Fibroblast of lung (primary cell): Measurements from ENCODE around the gene CCDC197. TPM values are rescaled to one million over a fixed set of nuclear protein-coding genes. Genes with fewer than 3 reads are reported as not detected.

ENCODE experiments used
- DNase-seq, 2 donors: peaks; one replicate each; pipeline versions ENCODE4 v3.0.0 to v3.0.0-alpha.2; 2010; ENCODE audit warnings: low read depth in 2 of 2
- H2AFZ ChIP-seq: 2 replicates; pipeline ENCODE4 v1.5.1; 2012; ENCODE audit warnings: low read length, control low read depth, inconsistent platforms
- H3K27ac ChIP-seq: 2 replicates; pipeline ENCODE4 v1.5.1; 2011; ENCODE audit warnings: low read length, control low read depth; ENCODE audit not compliant: insufficient read depth
- H3K27me3 ChIP-seq: 2 replicates; pipeline ENCODE4 v1.5.1; 2011; ENCODE audit warnings: mild to moderate bottlenecking, low read length; ENCODE audit not compliant: control insufficient read depth, insufficient read depth
- H3K36me3 ChIP-seq: 2 replicates; pipeline ENCODE4 v1.5.1; 2011; ENCODE audit warnings: low read length; ENCODE audit not compliant: control insufficient read depth, insufficient read depth
- H3K4me1 ChIP-seq: 2 replicates; pipeline ENCODE4 v1.5.1; 2011; ENCODE audit warnings: low read length; ENCODE audit not compliant: control insufficient read depth, insufficient read depth; ENCODE audit errors: extremely low read depth
- H3K4me2 ChIP-seq: 2 replicates; pipeline ENCODE4 v1.5.1; 2011; ENCODE audit warnings: low read length, control low read depth; ENCODE audit not compliant: insufficient read depth; ENCODE audit errors: extremely low read depth
- H3K4me3 ChIP-seq, 4 experiments: fragments of 200-600 bp in 1 of 4; sonication (generic) in 1 of 4; replicated peaks in 1 of 4; 2 replicates each; pipeline ENCODE4 v1.5.1; 2011 to 2016; ENCODE audit warnings: low read length in 4 of 4, low read depth in 3 of 4, mild to moderate bottlenecking in 3 of 4, control low read depth in 2 of 4, inconsistent platforms in 1 of 4, mixed read lengths in 1 of 4; ENCODE audit not compliant: insufficient read depth in 1 of 4; ENCODE audit errors: control extremely low read depth in 1 of 4
- H3K79me2 ChIP-seq: 2 replicates; pipeline ENCODE4 v1.5.1; 2012; ENCODE audit warnings: mild to moderate bottlenecking, low read length, inconsistent platforms; ENCODE audit not compliant: control insufficient read depth, insufficient read depth
- H3K9ac ChIP-seq: 2 replicates; pipeline ENCODE4 v1.5.1; 2011; ENCODE audit warnings: mild to moderate bottlenecking, low read length, control low read depth; ENCODE audit not compliant: insufficient read depth
- H3K9me3 ChIP-seq: 2 replicates; pipeline ENCODE4 v1.5.1; 2012; ENCODE audit warnings: low read depth, low read length; ENCODE audit not compliant: control insufficient read depth, insufficient read depth
- H4K20me1 ChIP-seq: 2 replicates; pipeline ENCODE4 v1.5.1; 2011; ENCODE audit warnings: low read length; ENCODE audit not compliant: control insufficient read depth, insufficient read depth; ENCODE audit errors: extremely low read depth
- CTCF ChIP-seq, 2 donors: IDR thresholded peaks in 1 of 2; conservative IDR thresholded peaks in 1 of 2; 1 replicate in 1 of 2; 2 replicates in 1 of 2; pipeline ENCODE4 v1.5.1; 2011 to 2012; ENCODE audit warnings: low read length in 2 of 2, control low read depth in 1 of 2, inconsistent platforms in 1 of 2, low read depth in 1 of 2, mild to moderate bottlenecking in 1 of 2
- EZH2 ChIP-seq: IDR thresholded peaks from 2 replicates; pipeline ENCODE4 v1.5.1; 2012; ENCODE audit warnings: low read length, control low read depth, mild to moderate bottlenecking; ENCODE audit errors: missing control alignments
- polyA plus RNA-seq, 2 donors: library from polyadenylated mRNA; depleted of rRNA in 1 of 2; stranded (reverse) in 1 of 2; unstranded in 1 of 2; fragments of >200 nt; gene quantifications; 2 replicates each; pipeline ENCODE4 v1.2.1, GENCODE V29; 2011 to 2012; ENCODE audit warnings: missing spikeins in 1 of 2
- total RNA-seq: library from RNA; depleted of rRNA; stranded (reverse); fragments of >200 nt; gene quantifications from 2 replicates; pipeline ENCODE4 v1.2.1, GENCODE V29; 2014

CCDC197 gene
- total and polyA plus RNA-seq, 2 donors (not counting 1 experiment from before 2014, with no cell fraction given) = not detected

- no peak overlapping the region for H3K4me3 ChIP-seq
- DNase-seq = peak; percentile 62 to 90
- no peaks in the 10 kb centered on the region for H3K9me3 ChIP-seq
- no peak overlapping the region for H2AFZ ChIP-seq
- H3K4me1 ChIP-seq = no peaks in the 10 kb centered on the region
- no peaks in the 10 kb centered on the region for H3K36me3 ChIP-seq
- no peaks in the 10 kb centered on the region for H3K27me3 ChIP-seq
- H3K4me2 ChIP-seq = no peak overlapping the region
- no peak overlapping the region for H3K9ac ChIP-seq
- H3K79me2 ChIP-seq = no peaks in the 10 kb centered on the region
- H3K27ac ChIP-seq = no peak overlapping the region
- no peak for TF ChIP-seq EZH2
- no peak for TF ChIP-seq CTCF (conservative IDR thresholded peaks at IDR 0.05 in 1 of 2, IDR thresholded peaks at IDR 0.05 in 1 of 2; ENCODE audit: low read depth in 1 of 2, low read length in 2 of 2)
- H4K20me1 ChIP-seq = no peaks in the 10 kb centered on the region
Measured at GRCh38 chr14:93959239-93960107, 37.6 kb upstream of the CCDC197 start.

- H3K79me2 ChIP-seq = no peaks in the 10 kb centered on the region
- no peak overlapping the region for H2AFZ ChIP-seq
- H3K4me3 ChIP-seq = no peak overlapping the region
- H3K36me3 ChIP-seq = no peaks in the 10 kb centered on the region
- H3K4me2 ChIP-seq = no peak overlapping the region
- no peaks in the 10 kb centered on the region for H3K9me3 ChIP-seq
- no peak overlapping the region for H3K9ac ChIP-seq
- TF ChIP-seq CTCF (conservative IDR thresholded peaks at IDR 0.05 in 1 of 2, IDR thresholded peaks at IDR 0.05 in 1 of 2; ENCODE audit: low read depth in 1 of 2, low read length in 2 of 2) (no peak), EZH2 (no peak)
- no peaks in the 10 kb centered on the region for H4K20me1 ChIP-seq
- no peak overlapping the region for H3K27ac ChIP-seq
- H3K27me3 ChIP-seq = no peaks in the 10 kb centered on the region
- no peaks in the 10 kb centered on the region for H3K4me1 ChIP-seq
- DNase-seq = peak in 1 of 2 donors; percentile 25
Measured at GRCh38 chr14:93960108-93960475, 37.0 kb upstream of the CCDC197 start.

GRCh38 chr14:93960774-93961438, 36.2 kb upstream of the CCDC197 start:
- H4K20me1 ChIP-seq = no peaks in the 10 kb centered on the region
- H3K9ac ChIP-seq = no peak overlapping the region
- no peak overlapping the region for H2AFZ ChIP-seq
- TF ChIP-seq CTCF (conservative IDR thresholded peaks at IDR 0.05 in 1 of 2, IDR thresholded peaks at IDR 0.05 in 1 of 2; ENCODE audit: low read depth in 1 of 2, low read length in 2 of 2) = no peak
- no peak for TF ChIP-seq EZH2
- no peak for DNase-seq
- H3K79me2 ChIP-seq = no peaks in the 10 kb centered on the region
- no peaks in the 10 kb centered on the region for H3K27me3 ChIP-seq
- no peak overlapping the region for H3K4me3 ChIP-seq
- no peak overlapping the region for H3K4me2 ChIP-seq
- H3K27ac ChIP-seq = no peak overlapping the region
- H3K36me3 ChIP-seq = no peaks in the 10 kb centered on the region
- peaks cover 4% of the 10 kb centered on the region for H3K4me1 ChIP-seq
- no peaks in the 10 kb centered on the region for H3K9me3 ChIP-seq
